Lung (tissue), 12 donors: ENCODE results near the gene GPM6B. TPM values are rescaled to one million over a fixed set of nuclear protein-coding genes. Genes with fewer than 3 reads are reported as not detected.

Experiments
- ATAC-seq: fragments of 200-7000 bp; cut with Tn5 transposase; one replicate; pipeline ENCODE4 v1.9.1; 2020; ENCODE audit warnings: moderate number of reproducible peaks; ENCODE audit not compliant: insufficient read depth, low FRiP score
- DNase-seq, 3 donors: peaks; one replicate each; pipeline ENCODE4 v3.0.0-alpha.2; 2013 to 2017
- H3K27ac ChIP-seq, 2 donors: one replicate each; pipeline ENCODE4 v1.5.1; 2013; ENCODE audit warnings: mild to moderate bottlenecking in 2 of 2, moderate library complexity in 2 of 2, control low read depth in 1 of 2, inconsistent platforms in 1 of 2, low read depth in 1 of 2, low read length in 1 of 2
- H3K27me3 ChIP-seq, 3 donors: one replicate each; pipeline ENCODE4 v1.5.1; 2013; ENCODE audit warnings: low read length in 2 of 3; ENCODE audit not compliant: control insufficient read depth in 3 of 3, insufficient read depth in 3 of 3
- H3K36me3 ChIP-seq, 4 donors: one replicate each; pipeline ENCODE4 v1.5.1; 2013; ENCODE audit warnings: low read length in 4 of 4, mild to moderate bottlenecking in 1 of 4, moderate library complexity in 1 of 4; ENCODE audit not compliant: control insufficient read depth in 4 of 4, insufficient read depth in 4 of 4
- H3K4me1 ChIP-seq, 5 donors: one replicate each; pipeline ENCODE4 v1.5.1; 2013; ENCODE audit warnings: low read length in 5 of 5, mild to moderate bottlenecking in 2 of 5, moderate library complexity in 1 of 5; ENCODE audit not compliant: control insufficient read depth in 5 of 5, insufficient read depth in 5 of 5
- H3K4me3 ChIP-seq: one replicate; pipeline ENCODE4 v1.5.1; 2013; ENCODE audit warnings: mild to moderate bottlenecking, control low read depth, moderate library complexity
- H3K9ac ChIP-seq, 2 donors: one replicate each; pipeline ENCODE4 v1.5.1; 2013; ENCODE audit warnings: low read length in 2 of 2, control low read depth in 1 of 2; ENCODE audit not compliant: insufficient read depth in 1 of 2
- H3K9me3 ChIP-seq, 4 donors: one replicate each; pipeline ENCODE4 v1.5.1; 2013; ENCODE audit warnings: low read length in 3 of 4, mild to moderate bottlenecking in 1 of 4, moderate library complexity in 1 of 4; ENCODE audit not compliant: control insufficient read depth in 4 of 4, insufficient read depth in 3 of 4
- WGBS, 2 donors: extraction: QIAGEN DNeasy Blood & Tissue Kit; methylation state at CpG; one replicate each; pipeline ENCODE4 v1.1.7; 2013; 5-methylcytosine and 5-hydroxymethylcytosine counted together
- polyA plus RNA-seq, 2 donors: library from polyadenylated mRNA; stranded (reverse); fragments of 200-250 nt; gene quantifications; one replicate each; pipeline ENCODE4 v1.2.1, GENCODE V29; 2013
- total RNA-seq, 2 donors: library from RNA; depleted of rRNA in 1 of 2; stranded (reverse); fragments of >200 nt in 1 of 2; gene quantifications; one replicate each; pipeline ENCODE4 v1.2.1, GENCODE V29; 2014 to 2021
- TF ChIP-seq, protein P1 (sequence below): IDR thresholded peaks from 2 replicates; pipeline ENCODE4 v1.5.1; 2012; ENCODE audit warnings: mild to moderate bottlenecking; ENCODE audit errors: control extremely low read depth, extremely low read depth
- donor health status: control.
- donor health status: control.
- donor health status: Bipolar disorder and iron deficiency.
- donor health status: healthy.
- donor health status: DM: yes; HTN: yes; CAD: no.

The GPM6B gene
- total and polyA plus RNA-seq, 4 donors, result 3.9 to 18.0 (median 9.5) TPM

DNA sequence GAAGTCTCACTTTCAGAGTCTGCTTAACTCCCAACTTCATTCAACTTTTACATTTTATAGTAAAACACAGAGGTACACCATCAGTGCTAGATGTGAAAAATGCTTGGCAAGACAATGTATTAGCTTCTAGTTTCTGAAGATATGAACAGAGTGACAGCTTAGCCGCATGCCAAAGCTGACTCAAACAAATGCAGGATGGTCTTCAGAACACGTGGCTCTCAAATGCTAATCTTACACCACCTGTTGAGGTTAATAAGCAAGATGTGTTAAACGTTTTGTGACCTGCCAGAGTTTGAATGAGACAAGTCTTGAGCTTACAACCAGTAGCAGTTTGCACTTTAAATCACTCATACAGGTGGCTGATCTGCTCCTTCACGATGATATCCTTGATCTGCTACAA lies 18.9 kb upstream of the GPM6B start:
- H3K27ac ChIP-seq, result no peak overlapping the region
- TF ChIP-seq, protein P1, sequence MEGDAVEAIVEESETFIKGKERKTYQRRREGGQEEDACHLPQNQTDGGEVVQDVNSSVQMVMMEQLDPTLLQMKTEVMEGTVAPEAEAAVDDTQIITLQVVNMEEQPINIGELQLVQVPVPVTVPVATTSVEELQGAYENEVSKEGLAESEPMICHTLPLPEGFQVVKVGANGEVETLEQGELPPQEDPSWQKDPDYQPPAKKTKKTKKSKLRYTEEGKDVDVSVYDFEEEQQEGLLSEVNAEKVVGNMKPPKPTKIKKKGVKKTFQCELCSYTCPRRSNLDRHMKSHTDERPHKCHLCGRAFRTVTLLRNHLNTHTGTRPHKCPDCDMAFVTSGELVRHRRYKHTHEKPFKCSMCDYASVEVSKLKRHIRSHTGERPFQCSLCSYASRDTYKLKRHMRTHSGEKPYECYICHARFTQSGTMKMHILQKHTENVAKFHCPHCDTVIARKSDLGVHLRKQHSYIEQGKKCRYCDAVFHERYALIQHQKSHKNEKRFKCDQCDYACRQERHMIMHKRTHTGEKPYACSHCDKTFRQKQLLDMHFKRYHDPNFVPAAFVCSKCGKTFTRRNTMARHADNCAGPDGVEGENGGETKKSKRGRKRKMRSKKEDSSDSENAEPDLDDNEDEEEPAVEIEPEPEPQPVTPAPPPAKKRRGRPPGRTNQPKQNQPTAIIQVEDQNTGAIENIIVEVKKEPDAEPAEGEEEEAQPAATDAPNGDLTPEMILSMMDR, result no peak
- no peak overlapping the region for H3K4me3 ChIP-seq
- DNase-seq, result no peak
- no peaks in the 10 kb centered on the region for H3K4me1 ChIP-seq
- H3K36me3 ChIP-seq, result no peaks in the 10 kb centered on the region
- 41 to 73% methylated on average over 4 of the region's 4 CpGs for WGBS, 2 donors
- H3K9ac ChIP-seq, result no peak overlapping the region
- H3K9me3 ChIP-seq, result peaks cover 0 to 2% (median 0%) of the 10 kb centered on the region in 4 donors
- ATAC-seq, result no peak
- H3K27me3 ChIP-seq, result peaks cover 0 to 62% (median 10%) of the 10 kb centered on the region in 3 donors

DNA sequence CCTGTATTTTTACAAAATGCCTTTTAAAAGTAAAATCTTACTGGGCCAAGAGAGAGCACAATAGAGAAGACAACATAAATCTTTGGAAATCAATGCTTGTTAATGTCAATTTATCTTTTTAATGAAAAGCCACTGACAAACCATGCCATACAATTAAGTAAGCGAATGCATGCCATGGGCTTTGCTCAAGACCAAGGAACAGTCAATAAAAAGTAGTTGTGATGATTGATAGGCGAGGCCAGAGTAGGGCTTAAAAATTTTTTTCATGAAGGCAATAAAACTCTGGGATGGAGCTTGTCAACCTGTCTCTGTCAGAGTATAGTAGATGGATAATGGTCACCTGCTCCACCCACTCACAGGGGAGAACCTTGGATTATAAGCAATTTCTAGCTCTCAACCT lies 17.5 kb upstream of the GPM6B start:
- TF ChIP-seq, protein P1, result no peak
- ATAC-seq, result no peak
- 82 to 95% methylated on average over 1 to 2 of the region's 2 CpGs for WGBS, 2 donors

DNA sequence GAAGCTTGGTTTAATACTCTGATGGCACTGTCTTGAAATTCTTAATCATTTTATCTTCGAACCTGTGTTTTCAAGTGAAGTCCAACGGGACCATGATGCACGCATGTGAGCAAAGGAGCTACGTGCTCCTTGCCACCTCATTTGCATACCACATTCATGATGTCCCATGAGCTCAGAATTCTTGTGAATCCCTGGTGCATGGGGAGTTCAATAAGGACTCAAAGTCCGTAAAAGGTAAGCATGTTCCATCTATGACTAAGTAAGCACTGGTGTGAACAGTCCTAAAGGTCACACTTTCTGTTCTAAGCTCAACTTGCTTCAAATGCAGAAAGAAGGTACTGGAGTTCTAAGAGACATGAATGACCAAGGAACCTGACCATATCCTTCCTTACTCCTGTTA lies 13.1 kb upstream of the GPM6B start:
- ATAC-seq (no peak), DNase-seq (no peak)
- H3K27ac ChIP-seq, result no peak overlapping the region
- no peaks in the 10 kb centered on the region for H3K4me1 ChIP-seq
- H3K27me3 ChIP-seq, result peaks cover 0 to 64% (median 19%) of the 10 kb centered on the region in 3 donors
- H3K36me3 ChIP-seq, result no peaks in the 10 kb centered on the region
- H3K9ac ChIP-seq, result no peak overlapping the region
- TF ChIP-seq, protein P1, result no peak
- peaks cover 0 to 3% (median 0%) of the 10 kb centered on the region in 4 donors for H3K9me3 ChIP-seq
- H3K4me3 ChIP-seq, result no peak overlapping the region
- 91 to 92% methylated on average over 5 of the region's 5 CpGs for WGBS, 2 donors

More for the DNA sequence above, 17.5 kb upstream of the GPM6B start:
- H3K9me3 ChIP-seq, result peaks cover 0 to 3% (median 0%) of the 10 kb centered on the region in 4 donors
- no peak for DNase-seq
- H3K27ac ChIP-seq, result no peak overlapping the region
- no peaks in the 10 kb centered on the region for H3K4me1 ChIP-seq
- no peak overlapping the region for H3K4me3 ChIP-seq
- H3K27me3 ChIP-seq, result peaks cover 0 to 61% (median 10%) of the 10 kb centered on the region in 3 donors
- H3K9ac ChIP-seq, result no peak overlapping the region
- no peaks in the 10 kb centered on the region for H3K36me3 ChIP-seq

DNA sequence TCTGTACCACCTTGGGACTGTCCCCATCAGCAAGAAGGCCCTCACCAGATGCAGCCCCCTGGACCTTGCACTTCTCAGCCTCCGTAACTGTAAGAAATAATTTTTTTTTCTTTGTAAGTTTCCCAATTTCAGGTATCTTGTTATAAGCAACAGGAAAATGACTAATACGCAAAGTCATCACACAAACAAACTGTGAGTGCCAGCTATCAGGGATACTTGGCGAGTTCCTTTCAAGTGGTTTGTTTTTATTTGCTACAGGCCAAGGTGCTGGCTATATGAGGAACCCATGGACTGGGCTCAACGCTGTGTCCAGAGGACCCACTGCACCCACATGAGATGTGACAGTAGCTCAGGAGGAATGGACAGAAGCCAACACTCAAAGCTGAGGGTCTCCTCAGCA lies 11.5 kb upstream of the GPM6B start:
- no peak overlapping the region for H3K27ac ChIP-seq
- ATAC-seq, result no peak
- H3K27me3 ChIP-seq, result peaks cover 0 to 60% (median 13%) of the 10 kb centered on the region in 3 donors
- H3K9ac ChIP-seq, result no peak overlapping the region
- no peak overlapping the region for H3K4me3 ChIP-seq
- H3K4me1 ChIP-seq, result peaks cover 0 to 1% (median 0%) of the 10 kb centered on the region in 5 donors
- 85 to 92% methylated on average over 4 of the region's 4 CpGs for WGBS, 2 donors
- no peak for DNase-seq
- TF ChIP-seq, protein P1, result no peak
- H3K9me3 ChIP-seq, result peaks cover 0 to 5% (median 0%) of the 10 kb centered on the region in 4 donors
- no peaks in the 10 kb centered on the region for H3K36me3 ChIP-seq
